Measurements from ENCODE around the gene UGT1A10. TPM values are rescaled to one million over a fixed set of nuclear protein-coding genes. Genes with fewer than 3 reads are reported as not detected.

The UGT1A10 gene
- total and polyA plus RNA-seq, 5 experiments from 2014 or later: not detected

DNA sequence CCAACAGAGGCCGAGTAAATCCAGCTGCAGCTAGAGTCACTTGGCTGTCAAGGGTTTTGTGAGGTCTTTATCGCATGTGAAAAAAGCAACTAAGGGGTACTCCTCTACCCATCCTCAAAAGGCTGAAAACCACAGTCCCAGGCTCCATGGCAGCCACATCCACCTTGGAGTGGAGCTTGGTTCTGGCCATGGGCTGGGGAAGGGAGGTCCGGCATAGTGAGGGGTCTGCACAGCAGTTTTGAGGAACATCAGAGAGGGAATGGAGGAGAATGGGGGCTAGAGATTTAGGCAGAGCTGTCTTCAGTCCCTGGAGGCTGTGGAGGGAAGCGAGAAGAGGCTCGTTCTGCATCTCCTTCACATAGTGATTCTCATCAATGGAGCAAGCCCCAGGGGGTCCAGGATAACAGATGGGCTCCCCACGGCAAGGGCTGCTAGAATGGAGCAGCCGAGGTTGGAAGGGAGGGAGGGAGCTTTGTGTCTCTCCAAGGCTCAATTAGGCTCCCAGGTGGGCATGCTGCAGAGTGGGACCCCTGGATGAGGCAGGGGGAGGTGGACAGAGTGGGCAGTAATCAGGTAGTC is 162.9 kb downstream of the UGT1A10 start:
- no peaks in the 10 kb centered on the region for H3K4me1 Mint-ChIP-seq
- peaks cover 0 to 4% (median 0%) of the 10 kb centered on the region in 9 donors for H3K9me3 Mint-ChIP-seq
- H3K27ac Mint-ChIP-seq: no peak overlapping the region
- POLR2A ChIA-PET: no interaction called here
- ATAC-seq (no peak), DNase-seq (no peak)
- no peaks in the 10 kb centered on the region for H3K36me3 Mint-ChIP-seq
- H3K4me3 Mint-ChIP-seq: no peak overlapping the region
- H3K27me3 Mint-ChIP-seq: peaks cover 2 to 24% (median 14%) of the 10 kb centered on the region in 5 donors

DNA sequence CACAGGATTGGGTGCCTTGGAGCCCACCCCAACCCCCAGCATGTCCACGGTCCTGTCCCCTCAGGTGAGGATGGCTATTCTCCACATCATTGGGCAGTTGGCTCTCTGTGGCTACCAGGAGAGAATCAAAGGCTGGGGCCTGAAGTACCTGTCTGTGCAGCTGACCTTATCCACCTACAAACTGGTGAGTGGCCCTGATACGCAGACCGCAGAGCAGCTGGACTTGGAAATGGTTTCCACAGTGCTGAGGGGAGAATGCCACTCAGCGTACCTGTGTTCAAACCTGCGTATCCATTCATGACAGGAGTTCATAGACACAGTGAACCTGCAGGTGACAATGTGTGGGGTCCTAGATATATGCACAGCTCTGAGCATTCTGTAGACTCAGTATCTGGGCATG is 163.5 kb downstream of the UGT1A10 start:
- DNase-seq (peak in 1 of 10 donors; percentile 10), ATAC-seq (no peak)
- Mint-ChIP-seq H3K27ac (no peak overlapping the region), H3K4me1 (no peaks in the 10 kb centered on the region), H3K27me3 (peaks cover 5 to 28% (median 14%) of the 10 kb centered on the region in 5 donors), H3K9me3 (peaks cover 0 to 4% (median 0%) of the 10 kb centered on the region in 9 donors), H3K4me3 (no peak overlapping the region), H3K36me3 (no peaks in the 10 kb centered on the region)
- POLR2A ChIA-PET: no interaction called here

DNA sequence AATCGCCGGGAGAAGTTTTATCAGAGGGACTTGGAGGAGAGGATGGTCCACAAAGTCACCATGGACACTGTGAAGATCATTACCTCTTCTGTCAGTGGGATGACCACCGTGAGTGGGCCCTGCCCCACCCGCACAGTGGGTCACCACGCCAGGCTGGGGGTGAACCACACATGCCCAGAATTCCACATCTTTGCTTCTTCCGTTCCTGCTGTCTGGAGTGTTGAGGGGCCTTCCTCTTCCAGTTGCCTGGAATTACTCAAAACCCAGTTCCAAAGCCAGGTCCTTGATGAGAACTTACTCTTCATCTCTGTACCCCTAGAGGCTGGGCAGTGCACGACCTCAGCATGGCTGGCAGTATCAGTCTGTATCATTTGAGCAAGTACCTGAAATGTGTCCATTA is 164.0 kb downstream of the UGT1A10 start:
- peak in 1 of 10 donors; percentile 3 for DNase-seq
- no peak overlapping the region for H3K4me3 Mint-ChIP-seq
- peaks cover 5 to 31% (median 14%) of the 10 kb centered on the region in 5 donors for H3K27me3 Mint-ChIP-seq
- peaks cover 0 to 4% (median 0%) of the 10 kb centered on the region in 9 donors for H3K9me3 Mint-ChIP-seq
- no peaks in the 10 kb centered on the region for H3K36me3 Mint-ChIP-seq
- POLR2A ChIA-PET: no interaction called here
- H3K27ac Mint-ChIP-seq: no peak overlapping the region
- ATAC-seq: no peak
- H3K4me1 Mint-ChIP-seq: no peaks in the 10 kb centered on the region

DNA sequence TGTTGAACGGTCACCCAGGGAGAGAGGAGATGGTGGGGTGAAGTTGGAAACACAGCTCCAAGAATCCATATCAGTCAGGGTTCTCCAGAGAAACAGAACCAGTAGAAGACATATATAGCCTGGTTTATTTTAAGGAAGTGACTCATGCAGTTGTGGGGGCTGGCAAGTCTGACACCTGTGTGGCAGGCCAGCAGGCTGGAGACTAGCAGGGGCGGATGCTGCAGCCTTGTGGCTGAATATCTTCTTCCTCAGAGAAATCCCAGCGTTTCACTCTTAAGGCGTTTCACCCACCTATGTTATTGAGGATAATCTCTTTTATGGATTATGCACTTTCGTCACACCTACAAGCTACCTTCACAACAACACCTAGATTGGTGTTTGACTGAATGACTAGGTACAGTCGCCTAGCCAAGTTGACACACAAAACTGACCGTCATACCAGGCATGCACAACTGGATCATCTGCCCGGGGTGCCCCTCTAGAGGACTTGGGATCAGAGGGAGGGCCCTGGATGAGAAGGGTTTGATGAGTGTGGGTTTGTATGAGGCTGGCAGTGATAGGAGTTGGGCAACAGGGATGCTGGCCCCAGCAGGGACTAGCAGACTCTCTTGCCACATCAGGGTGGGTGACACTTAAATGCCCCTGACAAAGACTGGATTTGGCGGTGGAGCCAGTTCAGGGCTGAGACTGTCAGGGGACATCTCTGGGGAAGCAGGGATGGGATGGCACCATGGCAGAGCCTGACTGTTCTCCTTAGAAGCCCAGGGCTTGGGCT is 165.3 kb downstream of the UGT1A10 start:
- POLR2A ChIA-PET: no interaction called here
- no peaks in the 10 kb centered on the region for H3K4me1 Mint-ChIP-seq
- ATAC-seq: no peak
- H3K36me3 Mint-ChIP-seq: no peaks in the 10 kb centered on the region
- no peak overlapping the region for H3K27ac Mint-ChIP-seq
- H3K4me3 Mint-ChIP-seq: no peak overlapping the region
- no peak for DNase-seq
- peaks cover 0 to 4% (median 0%) of the 10 kb centered on the region in 9 donors for H3K9me3 Mint-ChIP-seq
- peaks cover 5 to 31% (median 14%) of the 10 kb centered on the region in 5 donors for H3K27me3 Mint-ChIP-seq

DNA sequence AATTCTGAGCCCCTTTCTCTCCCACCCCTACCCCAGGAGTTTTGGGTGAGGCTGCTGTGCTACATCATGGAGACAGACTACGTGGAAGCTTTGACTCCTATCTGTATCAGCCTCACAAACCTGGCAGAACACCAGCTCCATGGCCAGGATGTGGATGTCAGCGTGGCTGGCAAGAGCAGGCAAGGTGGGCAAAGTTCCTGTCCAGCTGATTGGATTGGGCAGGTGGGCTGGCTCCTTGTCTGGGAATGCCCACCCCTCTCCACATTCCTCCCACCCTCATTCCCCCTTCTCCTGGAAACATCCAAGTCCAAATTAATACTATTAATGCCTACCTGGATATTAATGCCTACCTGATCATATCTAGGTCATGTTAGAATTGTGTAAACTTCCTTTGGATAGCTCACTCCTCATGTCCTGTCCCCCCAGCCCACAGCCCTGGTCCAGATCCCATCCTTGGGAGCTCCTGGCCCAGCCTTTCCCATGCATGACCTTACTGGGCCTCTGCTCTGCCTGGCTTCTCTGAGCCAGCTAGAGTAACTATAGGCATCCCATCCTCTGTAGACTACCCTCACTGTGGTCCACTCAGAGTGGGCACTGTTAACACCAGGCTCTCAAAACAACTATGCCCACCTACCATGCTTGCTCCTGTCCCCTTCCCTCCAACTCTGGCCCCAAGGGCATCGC is 166.0 kb downstream of the UGT1A10 start:
- H3K4me3 Mint-ChIP-seq: no peak overlapping the region
- no peaks in the 10 kb centered on the region for H3K36me3 Mint-ChIP-seq
- POLR2A ChIA-PET: no interaction called here
- no peaks in the 10 kb centered on the region for H3K4me1 Mint-ChIP-seq
- ATAC-seq (no peak), DNase-seq (no peak)
- H3K27ac Mint-ChIP-seq: no peak overlapping the region
- peaks cover 5 to 31% (median 14%) of the 10 kb centered on the region in 5 donors for H3K27me3 Mint-ChIP-seq
- peaks cover 0 to 4% (median 0%) of the 10 kb centered on the region in 9 donors for H3K9me3 Mint-ChIP-seq

DNA sequence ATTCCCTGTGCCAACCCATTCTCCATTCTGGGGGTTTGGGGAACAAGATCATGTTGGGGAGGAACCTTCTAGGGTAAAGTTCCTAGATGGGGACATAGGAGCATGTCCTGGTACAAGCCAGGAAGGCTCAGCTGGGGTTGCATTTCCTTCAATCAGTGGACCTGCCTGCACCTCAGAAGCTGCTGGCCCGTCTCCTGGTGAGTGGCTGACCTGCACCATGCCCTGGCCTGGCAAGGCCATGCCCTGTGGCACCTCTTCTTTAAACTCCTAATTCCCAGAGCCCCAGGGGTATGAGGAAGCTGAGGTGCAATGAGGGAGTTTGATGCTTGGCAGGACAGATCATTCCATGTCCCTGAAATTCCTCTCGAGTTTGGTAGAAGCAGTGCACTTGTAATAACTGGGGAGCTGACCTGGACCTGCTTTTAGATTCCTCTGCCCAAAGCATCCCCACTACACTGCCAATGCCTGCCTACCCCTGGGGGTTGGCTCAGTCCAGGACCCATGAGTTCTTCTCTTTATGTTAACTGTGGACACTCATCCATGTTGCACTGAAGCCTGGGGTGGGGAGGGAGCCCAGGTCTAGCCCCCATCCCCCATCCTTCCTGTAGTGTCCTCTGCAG is 167.2 kb downstream of the UGT1A10 start:
- POLR2A ChIA-PET: no interaction called here
- H3K4me3 Mint-ChIP-seq: no peak overlapping the region
- H3K9me3 Mint-ChIP-seq: peaks cover 0 to 4% (median 0%) of the 10 kb centered on the region in 9 donors
- no peak overlapping the region for H3K27ac Mint-ChIP-seq
- ATAC-seq: no peak
- H3K4me1 Mint-ChIP-seq: no peaks in the 10 kb centered on the region
- no peaks in the 10 kb centered on the region for H3K36me3 Mint-ChIP-seq
- peaks cover 5 to 29% (median 14%) of the 10 kb centered on the region in 5 donors for H3K27me3 Mint-ChIP-seq
- DNase-seq: no peak

DNA sequence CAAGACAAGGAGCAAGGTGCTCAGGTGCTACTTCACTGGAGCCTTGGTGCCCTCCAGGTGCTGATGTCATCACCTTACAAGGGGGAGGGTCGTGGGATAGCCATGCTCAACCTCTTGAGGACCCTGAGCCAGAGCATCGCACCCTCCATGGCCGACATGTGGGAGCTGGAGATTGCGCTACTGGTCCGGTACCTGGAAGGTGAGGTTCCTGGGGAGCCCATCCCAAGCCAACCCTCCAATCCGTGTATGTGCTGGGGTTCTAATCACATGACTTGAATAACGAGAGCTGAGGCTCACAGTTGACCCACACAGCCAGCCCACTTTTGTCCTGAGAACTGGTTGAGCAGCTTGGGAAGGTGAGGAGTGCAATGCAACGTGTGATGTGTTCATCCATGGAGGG is 167.7 kb downstream of the UGT1A10 start:
- no peak overlapping the region for H3K4me3 Mint-ChIP-seq
- no peak overlapping the region for H3K27ac Mint-ChIP-seq

DNA sequence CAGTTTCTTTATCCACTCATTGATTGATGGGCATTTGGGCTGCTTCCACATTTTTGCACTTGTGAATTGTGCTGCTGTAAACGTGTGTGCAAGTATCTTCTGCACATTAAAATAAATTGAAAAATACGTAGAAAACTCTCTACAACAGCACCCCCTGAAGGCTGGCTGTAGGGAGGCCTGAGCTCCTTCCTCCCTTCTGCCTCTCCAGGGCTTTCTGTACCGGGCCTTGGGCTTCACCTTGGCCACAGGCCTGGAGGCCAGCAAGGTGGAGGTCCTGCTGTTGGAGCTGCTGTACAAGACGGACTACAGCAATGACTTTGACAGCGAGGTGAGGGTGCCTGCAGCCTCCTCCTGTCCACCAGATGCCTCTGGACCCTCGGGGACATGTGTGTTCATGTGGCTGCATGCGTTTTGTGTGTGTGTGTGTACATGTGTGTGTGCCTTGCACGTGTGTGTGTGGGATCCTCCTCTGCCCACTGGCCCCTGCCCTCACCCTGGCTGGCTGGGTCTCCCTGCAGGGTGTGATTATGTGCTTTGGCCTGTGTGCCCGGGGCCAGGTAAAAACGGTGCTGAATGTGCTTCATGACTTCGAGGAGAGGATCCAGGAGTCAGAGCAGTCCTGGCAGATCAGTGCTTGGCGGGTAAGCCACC is 171.1 kb downstream of the UGT1A10 start:
- POLR2A ChIA-PET: no interaction called here
- no peaks in the 10 kb centered on the region for H3K9me3 Mint-ChIP-seq
- DNase-seq (peak in 1 of 10 donors; percentile 11), ATAC-seq (no peak)
- H3K4me1 Mint-ChIP-seq: no peaks in the 10 kb centered on the region
- H3K36me3 Mint-ChIP-seq: no peaks in the 10 kb centered on the region
- no peak overlapping the region for H3K4me3 Mint-ChIP-seq
- no peak overlapping the region for H3K27ac Mint-ChIP-seq
- peaks cover 6 to 41% (median 22%) of the 10 kb centered on the region in 5 donors for H3K27me3 Mint-ChIP-seq

More for the DNA sequence above, 167.7 kb downstream of the UGT1A10 start:
- peaks cover 0 to 4% (median 0%) of the 10 kb centered on the region in 9 donors for H3K9me3 Mint-ChIP-seq
- H3K4me1 Mint-ChIP-seq: no peaks in the 10 kb centered on the region
- DNase-seq (no peak), ATAC-seq (no peak)
- no peaks in the 10 kb centered on the region for H3K36me3 Mint-ChIP-seq
- H3K27me3 Mint-ChIP-seq: peaks cover 5 to 30% (median 20%) of the 10 kb centered on the region in 5 donors
- POLR2A ChIA-PET: no interaction called here

DNA sequence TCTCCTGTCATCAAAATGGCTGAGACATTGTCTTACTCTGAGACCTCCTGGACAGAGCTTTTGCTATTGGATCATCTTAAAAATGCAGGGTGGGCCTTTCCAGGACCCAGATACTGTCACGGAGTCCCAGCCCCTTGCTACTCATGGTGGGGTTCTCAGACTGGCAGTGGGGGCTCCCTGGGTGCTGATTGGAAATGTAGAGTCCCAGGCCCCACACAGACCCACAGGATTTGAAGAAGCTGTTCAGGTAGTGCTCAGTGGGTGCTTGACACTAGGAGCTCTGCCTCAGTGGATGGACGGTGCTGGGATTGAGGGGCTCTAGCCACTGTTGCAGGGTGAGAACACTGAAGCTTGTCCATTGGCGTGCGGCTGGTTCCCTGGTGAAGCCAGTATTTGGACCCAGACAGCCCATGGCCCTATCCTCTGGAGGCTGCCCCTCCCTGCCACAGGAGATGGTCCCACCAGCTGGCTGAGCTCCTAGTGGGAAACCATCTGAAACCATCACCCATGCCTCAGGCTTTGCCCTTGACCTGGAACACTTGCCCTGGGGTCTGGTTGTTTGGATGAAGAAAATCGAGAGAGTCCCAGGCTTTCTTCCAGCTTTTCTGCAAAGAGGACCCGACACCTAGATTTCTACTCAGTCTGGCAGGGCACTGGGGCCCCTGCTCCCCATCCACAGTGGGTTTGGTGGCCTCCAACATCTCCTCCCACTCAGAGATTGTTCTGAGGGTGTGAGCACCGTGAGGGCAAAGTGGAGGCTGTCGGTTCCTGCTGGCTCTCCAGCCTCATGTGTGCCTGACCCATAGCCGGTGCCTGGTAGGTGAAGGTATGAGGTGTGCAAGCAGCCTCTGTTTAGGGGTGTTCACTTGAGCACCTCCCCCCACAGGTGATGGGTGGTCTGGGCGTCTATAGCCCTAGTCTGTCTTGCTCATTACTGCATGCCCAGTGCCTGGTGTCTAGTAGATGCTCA is 172.0 kb downstream of the UGT1A10 start:
- Mint-ChIP-seq H3K9me3 (no peaks in the 10 kb centered on the region), H3K4me3 (no peak overlapping the region), H3K27me3 (peaks cover 6 to 32% (median 16%) of the 10 kb centered on the region in 5 donors), H3K36me3 (no peaks in the 10 kb centered on the region), H3K27ac (no peak overlapping the region), H3K4me1 (no peaks in the 10 kb centered on the region)
- POLR2A ChIA-PET: no interaction called here
- ATAC-seq (no peak), DNase-seq (peak in 1 of 10 donors; percentile 11)

DNA sequence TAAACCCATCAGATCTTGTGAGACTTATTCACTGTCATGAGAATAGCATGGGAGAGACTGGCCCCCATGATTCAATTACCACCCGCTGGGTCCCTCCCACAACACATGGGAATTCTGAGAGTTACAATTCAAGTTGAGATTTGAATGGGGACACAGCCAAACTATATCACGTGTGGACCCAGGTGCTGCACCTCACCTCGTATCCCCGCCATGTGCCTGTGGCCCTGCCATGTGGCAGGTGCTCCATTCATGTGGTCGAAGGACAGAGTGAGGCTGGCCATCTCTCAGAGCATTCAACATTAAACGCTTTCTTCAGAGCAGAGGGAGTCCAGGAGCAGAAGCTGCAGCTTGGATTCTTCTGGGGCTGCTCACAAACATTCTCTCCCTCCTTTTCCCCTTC is 174.1 kb downstream of the UGT1A10 start:
- no peaks in the 10 kb centered on the region for H3K9me3 Mint-ChIP-seq
- peaks cover 3 to 18% (median 7%) of the 10 kb centered on the region in 5 donors for H3K27me3 Mint-ChIP-seq
- POLR2A ChIA-PET: no interaction called here
- H3K36me3 Mint-ChIP-seq: no peaks in the 10 kb centered on the region
- H3K27ac Mint-ChIP-seq: no peak overlapping the region
- H3K4me1 Mint-ChIP-seq: no peaks in the 10 kb centered on the region
- H3K4me3 Mint-ChIP-seq: no peak overlapping the region
- DNase-seq (peak in 1 of 10 donors; percentile 0), ATAC-seq (no peak)

DNA sequence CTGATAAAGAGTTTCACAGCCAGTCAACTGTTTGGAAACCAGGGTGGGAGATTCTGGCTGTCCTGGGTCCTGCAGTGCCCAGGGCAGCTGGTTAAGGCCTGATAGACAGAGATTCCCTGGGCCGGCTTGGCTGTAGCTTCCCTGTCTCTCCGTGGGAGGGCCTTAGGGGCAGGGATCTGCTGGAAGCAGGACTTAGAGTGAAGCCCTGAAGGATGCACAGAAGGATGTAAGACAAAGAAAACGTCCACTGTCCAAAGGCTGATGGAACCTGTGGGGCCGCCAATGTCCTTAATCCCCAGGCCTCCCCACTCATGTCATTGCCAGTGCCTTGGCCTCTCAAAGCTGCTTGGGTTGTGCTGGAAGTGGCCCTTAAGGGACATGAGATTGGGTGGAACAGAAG is 174.8 kb downstream of the UGT1A10 start:
- Mint-ChIP-seq H3K27ac (no peak overlapping the region), H3K36me3 (no peaks in the 10 kb centered on the region), H3K27me3 (peaks cover 3 to 18% (median 10%) of the 10 kb centered on the region in 5 donors), H3K4me3 (no peak overlapping the region), H3K4me1 (no peaks in the 10 kb centered on the region), H3K9me3 (no peaks in the 10 kb centered on the region)
- DNase-seq: peak in 1 of 10 donors; percentile 11
- no peak for ATAC-seq
- POLR2A ChIA-PET: no interaction called here

All from naive thymus-derived CD8-positive, alpha-beta T cell (primary cell).